ENCODE measurements around the gene KIF18B. TPM values are rescaled to one million over a fixed set of nuclear protein-coding genes. Genes with fewer than 3 reads are reported as not detected.

KIF18B gene
- total RNA-seq (2014; rRNA removed; shearing (Covaris generic)) = 12.2 and 14.8 TPM in 2 replicates

DNA sequence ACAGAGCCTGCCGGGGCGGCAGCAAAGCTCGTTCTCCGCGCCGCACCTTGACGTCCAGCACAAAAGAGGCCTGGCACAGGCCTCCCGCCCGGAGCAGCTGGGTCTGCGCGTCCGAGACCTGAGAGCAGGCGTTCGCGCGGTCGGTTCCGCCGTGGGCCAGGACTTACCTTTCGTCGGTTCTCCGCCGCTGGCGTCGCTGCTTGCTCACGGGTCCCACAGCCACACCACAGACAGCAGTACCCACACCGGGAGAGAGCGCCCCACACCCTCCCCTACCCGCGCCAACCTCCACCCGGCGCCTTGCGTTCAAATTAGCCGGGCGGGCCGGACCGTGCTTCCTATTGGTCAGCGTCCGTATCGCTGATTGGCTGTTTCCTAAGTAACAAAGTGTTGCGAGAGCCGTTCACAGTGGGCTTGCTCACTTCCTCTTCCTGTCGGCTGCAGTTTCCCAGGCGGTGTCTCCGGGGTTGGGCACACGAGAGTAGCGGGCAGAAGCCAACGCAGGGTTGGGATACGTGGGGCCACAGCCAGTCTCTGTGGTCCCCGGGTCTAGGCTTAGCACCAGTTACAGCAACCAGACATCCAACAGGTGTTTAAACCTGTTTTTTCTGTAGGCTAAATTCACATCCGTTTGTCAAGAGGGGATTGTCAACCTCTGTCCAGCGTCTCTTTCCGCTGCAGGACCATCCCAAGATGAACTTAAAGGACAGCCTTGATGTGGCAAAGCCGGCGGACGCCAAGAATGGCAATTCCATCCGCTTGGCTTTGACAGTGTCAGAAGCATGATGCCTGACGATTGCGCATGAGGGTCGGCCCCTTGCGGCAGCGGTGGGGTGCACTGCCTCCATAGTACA, at the start of gene KIF18B:
Gene KIF18B, minus strand, starts transcription at position 313 of the 854 bp plus-strand sequence. CDS start 11,429 bp downstream, outside the sequence.
- DNase-seq (ENCODE audit: low spot score) = peak; percentile 95

DNA sequence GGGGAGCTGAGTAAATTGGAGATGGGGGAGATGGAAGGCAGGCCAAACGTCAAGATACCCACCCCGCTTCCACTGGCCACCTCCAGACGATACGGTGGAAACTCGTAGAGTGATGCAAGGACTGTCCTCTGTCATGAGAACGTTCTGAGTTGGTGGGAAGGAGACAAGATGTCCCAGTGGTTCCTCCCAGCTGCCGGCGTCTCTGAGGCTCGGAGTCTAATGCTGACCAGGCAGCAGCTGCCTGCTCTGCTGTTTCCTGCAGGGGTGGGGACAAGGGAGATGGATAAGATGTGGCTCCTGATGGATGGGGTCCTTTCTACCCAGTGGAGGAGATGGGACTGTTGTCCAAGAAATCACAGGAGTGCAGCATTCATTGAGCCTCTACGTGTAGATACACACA, 48.7 kb upstream of the KIF18B start:
- no peak for DNase-seq (ENCODE audit: low spot score)

DNA sequence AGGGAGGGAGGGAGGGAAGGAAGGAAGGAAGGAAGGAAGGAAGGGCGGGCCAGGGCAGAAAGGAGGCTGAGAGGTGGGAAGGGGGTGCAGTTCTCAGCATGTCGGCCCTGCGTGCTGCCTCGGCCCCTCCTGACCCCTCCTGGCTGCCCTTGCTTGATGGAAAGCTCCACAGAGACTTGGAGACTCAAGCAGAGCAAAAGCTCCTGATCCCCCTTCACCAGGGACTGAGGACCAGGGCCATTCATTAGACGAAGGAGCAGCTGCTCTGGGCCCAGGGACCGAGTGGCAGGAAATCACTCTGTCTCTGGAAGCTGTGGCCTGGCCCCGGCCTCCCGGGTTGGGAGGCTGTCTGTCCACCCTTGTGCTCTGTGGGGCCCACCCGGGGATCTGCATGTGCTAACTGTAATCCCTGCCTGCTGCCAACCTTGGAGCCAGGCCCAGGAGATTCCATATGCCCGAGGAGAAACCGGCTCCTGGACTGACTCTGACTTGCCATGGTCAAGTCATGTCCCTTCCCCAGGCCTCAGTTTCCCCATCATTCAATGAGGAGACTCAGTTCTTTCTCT, 47.9 kb upstream of the KIF18B start:
- no peak for DNase-seq (ENCODE audit: low spot score)

DNA sequence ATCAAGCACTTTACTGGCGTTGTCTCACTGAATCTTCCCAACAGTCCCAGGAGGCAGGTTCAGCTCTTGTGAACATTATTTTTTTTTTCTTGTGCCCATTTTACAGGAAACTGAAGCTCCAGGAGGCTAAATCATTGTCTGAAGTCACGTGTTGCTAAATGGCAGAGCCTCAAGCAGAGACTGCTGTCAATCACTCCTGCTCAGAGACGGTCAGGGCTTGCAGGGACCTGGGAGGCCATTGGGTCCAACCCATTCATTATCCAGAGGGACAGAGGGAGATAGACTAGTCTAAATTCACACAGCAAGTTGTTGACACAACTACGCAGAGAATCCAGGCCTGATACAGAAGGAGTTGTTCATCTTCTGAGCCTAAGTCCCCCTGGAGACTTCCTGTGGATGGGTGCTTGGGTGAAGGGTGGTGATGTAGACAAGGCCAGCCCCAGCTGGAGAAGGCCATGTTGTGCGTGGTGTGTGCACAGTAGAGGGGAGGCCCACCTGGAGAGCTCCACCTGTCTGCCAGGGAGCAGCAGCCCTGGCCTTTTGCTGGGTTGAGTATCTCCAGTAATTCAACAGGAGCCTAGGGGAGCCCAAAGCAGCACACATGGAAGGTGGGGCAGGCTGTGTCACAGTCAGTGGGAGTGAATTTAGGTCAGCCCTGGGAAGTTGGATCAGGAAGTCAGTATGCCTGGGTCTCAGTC, 44.8 kb upstream of the KIF18B start:
- DNase-seq (ENCODE audit: low spot score) = no peak

DNA sequence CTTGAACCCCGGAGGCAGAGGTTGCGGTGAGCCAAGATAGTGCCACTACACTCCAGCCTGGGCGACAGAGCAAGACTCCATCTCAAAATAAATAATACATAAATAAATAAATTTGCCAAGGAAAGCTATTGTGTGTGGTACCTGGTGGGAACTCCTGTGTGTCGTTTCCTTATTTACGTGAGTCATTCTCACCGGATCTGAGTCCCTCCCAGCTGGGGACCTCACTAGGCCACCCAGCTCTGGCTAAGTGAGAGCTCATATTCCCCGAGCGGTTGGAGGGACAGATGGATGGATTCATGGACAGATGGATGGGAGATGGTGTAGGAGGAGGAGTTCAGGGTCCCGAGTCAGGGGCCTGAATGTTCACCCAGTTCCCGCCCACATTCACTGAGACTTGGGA, 43.4 kb upstream of the KIF18B start:
- DNase-seq (ENCODE audit: low spot score) = no peak

DNA sequence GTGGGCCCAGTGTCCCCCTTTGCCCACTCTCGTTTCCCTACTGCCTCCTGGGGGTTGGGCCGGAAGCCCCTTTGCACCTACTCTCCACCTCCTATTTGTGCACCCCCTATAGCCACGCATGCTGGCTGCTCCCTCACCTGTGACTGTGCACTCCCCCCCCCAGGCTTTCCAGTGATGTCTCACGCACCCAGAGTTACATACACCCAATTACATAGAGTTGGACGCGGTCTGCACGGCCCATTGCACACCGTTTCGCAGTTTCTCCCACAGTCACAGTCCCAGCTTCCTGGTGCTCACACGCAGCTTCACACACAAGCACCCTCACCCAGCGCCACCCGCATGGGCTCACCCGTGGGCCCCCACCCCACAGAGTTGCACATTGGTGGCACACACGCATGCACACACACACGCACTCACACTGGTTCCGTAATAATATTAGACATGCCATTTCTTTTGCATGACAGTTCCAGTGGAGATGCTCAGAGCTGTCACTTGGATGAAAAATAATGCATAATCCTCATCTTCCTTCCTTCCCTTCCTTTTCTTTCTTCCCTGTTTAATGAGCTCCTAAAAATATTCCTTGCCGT, 42.1 kb upstream of the KIF18B start:
- DNase-seq (ENCODE audit: low spot score) = no peak

DNA sequence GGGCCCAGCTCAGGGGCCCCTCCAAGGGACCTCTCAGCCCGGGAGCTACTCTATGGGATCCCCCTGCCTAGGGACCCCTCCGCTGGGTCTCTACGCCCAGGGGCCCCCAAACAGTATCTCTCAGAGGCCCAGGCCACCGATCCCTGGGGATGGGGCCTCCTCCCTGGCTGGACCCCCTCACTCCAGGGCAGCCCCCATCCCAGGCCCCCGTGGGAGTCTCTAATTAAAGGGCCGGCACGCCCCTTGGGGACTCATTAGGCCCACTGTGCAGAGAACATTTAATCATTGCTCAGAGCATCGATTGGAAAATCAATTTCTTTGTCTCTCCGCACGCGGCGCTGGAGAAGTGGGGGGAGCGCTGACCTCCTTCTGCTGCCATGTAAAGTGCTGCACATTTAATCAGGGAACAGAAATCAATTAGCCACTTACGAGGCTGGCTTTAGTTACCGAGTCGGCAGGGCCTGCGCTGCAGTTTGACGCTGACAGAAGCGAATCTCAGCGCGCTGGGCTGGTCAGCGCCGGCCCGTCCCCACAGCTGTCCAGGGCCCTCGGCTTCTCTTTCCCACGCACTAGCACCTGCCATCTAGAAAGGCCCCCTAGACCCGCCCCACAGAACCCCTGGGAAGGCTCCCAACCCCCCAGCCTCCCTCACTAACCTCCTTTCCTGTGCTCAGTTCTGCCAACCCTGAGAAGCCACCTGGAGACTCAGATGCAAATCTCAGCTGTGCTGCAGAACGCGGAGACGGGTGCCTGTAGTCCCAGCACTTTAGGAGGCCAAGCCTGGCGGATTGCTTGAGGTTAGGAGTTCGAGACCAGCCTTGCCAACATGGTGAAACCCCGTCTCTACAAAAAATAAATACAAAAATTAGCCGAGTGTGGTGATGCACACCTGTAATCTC, 40.7 kb upstream of the KIF18B start:
- DNase-seq (ENCODE audit: low spot score) = no peak

DNA sequence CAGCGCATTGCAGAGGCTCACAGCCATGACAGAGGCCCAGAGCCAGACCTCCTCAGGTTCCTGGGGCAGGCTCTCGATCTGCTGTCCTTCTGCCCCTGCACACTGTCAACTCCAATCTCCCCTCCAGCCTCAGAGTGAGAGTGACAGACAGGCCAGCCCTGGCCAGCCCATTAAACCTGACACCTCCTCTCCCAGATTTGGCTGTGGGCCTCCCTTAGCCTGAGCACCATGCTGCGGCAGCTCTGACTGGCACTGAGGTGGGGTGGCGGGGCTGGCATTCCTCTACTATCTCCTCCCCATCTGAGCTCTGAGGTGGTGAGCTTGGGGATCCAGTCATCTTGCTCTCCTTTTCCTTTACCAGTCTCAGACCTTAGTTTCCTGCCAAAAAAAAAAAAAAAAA, 36.0 kb upstream of the KIF18B start:
- DNase-seq (ENCODE audit: low spot score) = no peak

DNA sequence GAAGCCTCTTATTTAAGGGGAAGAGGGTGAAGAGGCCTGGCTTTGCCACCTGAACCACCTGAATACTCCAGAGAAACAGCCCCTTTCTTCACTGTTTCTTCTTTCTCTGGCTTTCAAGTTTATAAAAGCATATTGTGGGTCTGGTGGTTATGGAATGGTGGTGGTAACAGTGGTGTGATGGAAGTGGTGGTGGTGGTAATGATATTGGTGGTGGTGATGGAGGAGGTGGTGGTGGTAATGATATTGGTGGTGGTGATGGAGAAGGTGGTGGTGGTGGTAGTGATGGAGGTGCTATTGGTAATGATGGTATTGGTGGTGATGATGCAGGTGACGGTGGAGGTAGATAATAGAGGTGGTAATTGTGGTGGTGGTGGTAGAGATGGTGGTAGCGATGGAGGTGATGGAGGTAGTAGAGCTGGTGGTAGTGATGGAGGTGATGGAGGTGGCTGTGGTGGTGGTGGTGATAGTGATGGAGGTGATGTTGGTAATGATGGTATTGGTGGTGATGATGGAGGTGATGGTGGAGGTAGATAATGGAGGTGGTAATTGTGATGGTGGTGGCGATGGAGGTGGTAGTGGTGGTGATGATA, 34.6 kb upstream of the KIF18B start:
- no peak for DNase-seq (ENCODE audit: low spot score)

DNA sequence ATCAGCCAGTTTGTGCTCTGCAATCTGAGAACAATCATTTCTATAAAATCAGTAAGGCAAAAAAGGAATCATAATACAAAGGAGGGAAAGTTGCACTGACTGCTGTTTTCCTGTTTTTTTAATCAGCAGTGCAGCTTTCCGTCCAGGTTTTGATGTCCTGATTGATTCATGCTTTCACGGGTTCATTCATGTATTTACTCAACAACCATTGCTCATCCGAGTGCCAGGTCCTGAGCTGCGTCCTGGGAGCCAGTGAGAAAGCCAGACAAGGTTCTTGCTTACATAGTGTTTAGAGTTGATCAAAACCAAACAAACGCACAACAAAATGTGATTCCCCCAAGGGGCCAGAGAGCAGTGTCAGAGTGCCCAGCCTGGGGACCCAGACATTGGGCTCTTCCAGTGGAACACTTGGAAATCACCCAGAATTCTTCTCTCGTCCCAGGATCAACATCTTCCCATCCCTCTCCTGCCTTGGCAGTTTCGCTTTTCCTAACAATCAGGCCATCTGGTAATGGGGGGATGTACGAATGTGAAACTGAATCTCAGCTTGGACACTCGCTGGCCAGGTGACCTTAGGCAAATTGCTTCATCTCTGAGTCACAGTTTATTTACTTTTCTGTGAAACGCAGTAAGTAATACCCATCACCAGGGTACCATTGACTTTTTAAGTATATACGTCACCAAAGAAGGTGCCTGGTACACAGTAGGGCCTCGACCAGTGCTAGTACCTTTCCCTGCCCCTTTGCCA, 33.8 kb upstream of the KIF18B start:
- DNase-seq (ENCODE audit: low spot score) = peak; percentile 26

DNA sequence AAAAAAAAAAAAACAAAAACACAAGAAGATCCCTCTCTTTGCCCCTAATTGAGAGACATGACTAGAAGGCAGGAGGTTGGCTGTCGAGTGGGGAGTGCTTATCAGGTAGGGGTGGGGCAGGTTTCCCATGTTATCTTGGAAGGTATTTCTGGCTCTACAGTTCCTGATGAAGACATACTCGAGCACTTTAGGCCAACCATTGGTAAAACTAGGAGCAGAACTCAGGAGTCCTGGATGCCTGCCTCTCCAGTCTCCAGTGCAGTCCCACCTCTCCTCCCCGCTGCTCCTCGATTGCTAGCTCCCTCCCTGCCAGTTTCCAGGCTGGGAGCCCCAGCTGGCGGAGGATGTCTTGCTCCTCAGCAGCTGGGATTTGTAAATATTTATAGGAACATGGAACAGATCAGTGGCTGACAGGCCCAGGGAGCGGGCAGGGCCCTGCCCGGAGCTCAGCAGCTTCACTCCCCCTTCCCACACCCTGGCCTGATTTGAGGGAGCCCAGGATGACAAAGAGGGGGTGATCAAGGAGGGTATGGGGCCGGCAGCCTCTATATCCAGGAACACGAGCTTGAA, 31.9 kb upstream of the KIF18B start:
- no peak for DNase-seq (ENCODE audit: low spot score)

DNA sequence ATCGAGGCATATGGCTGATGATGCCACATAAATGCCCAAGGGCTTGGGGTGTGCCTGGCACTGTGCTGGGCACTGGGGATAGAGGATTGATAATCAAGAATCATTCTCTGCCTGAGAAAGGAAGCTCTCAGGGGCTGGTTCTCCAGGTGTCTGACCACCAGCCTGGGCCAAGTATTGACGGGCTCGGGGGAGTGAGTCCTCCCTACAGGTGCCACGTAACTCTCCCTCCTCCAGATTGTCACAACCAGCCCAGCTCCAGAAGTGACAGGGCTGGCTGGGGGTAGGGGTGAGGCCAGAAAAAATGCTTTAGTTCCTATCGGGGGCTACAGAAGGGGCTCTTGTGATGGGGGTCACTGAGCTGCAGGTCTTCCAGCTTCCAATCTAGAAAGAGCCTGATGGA, 31.2 kb upstream of the KIF18B start:
- DNase-seq (ENCODE audit: low spot score) = no peak

DNA sequence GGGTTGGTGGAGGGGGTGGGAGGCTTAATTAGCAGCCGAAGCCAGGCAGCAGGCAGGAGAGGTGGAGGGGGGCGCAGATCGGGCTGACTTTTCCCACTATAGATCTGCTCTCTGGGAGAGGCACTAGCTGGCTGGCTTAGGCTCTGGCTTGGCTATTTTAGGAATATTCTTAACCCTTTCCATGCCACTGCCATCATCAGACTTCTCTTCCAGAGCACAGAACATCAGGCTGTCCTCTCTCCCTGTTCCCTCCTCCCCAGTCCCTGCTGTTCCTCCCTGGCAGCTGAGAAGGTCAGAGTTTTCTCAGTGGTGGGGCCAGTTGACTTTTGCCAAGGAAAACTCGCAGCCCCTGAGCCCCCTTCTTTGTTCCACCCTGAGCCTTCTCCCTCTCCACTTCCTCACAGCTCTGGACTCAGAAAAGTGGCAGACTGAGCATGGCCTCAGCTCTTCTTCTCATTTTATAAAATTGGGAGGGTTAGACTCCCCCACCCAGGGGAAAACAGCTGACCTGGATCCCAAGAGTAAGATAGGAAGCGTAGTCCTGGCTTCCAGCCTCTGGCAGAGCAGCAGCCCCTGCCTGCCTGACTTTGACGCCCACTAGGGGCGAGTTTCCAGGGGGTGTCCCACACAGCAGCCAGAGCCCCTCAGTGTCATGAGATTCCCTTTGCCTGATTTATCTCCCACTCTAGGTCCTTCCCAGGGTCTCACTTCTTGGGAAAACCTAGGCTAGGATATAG, 30.4 kb upstream of the KIF18B start:
- no peak for DNase-seq (ENCODE audit: low spot score)

DNA sequence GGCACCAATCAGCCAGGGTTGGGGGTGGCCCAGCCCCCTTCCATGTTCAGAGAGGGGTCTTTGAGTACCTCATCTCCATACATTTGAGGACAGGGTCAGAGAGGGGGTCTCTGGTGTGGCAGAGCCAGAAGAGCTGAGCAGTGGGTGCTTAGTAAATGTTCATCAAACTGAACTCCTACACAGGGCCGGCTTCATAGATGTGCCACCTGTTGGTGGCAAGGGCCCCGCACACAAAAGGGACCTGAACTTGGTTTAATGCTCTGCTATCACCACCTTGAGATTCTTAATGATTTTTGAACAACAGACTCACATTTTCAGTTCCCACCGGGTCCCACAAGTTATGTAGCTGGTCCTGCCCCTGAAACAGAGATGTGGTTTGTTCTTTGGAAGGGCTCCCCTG, 29.5 kb upstream of the KIF18B start:
- DNase-seq (ENCODE audit: low spot score) = no peak

DNA sequence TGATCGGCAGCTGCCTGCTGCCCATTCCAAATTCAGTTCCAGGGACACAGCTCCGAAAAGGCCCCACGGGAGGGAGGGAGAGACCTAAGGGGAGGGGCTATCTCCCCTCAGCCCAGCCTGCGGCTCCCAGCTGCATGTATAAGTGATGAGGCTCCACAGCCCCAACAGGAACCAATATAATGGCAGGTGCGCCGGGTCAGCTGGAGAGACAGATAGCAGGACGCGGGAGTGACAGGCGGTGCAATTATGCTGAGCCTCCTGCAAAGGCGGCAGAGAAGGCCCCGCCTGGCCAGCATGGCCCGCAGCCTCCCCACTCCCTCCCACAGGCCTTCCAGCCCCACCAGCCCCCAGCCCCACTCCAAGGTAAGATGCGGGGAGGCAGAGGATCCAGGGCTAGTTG, 28.6 kb upstream of the KIF18B start:
- DNase-seq (ENCODE audit: low spot score) = no peak

DNA sequence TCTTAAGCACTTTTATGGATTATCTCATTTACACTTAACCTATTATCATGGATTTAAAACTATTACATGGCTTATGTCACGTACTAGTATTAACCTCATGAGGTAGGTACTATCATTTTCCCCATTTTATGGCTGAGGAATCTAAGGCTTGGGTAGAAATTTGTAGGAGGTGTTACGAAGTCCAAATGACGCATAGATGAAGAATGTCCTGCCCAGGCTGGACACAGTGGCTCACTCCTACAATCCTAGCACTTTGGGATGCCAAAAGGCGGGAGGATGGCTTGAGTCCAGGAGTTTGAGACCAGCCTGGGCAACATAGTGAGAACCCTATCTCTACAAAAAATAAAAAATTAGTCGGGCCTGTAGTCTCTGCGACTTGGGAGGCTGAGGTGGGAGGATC, 25.4 kb upstream of the KIF18B start:
- no peak for DNase-seq (ENCODE audit: low spot score)

DNA sequence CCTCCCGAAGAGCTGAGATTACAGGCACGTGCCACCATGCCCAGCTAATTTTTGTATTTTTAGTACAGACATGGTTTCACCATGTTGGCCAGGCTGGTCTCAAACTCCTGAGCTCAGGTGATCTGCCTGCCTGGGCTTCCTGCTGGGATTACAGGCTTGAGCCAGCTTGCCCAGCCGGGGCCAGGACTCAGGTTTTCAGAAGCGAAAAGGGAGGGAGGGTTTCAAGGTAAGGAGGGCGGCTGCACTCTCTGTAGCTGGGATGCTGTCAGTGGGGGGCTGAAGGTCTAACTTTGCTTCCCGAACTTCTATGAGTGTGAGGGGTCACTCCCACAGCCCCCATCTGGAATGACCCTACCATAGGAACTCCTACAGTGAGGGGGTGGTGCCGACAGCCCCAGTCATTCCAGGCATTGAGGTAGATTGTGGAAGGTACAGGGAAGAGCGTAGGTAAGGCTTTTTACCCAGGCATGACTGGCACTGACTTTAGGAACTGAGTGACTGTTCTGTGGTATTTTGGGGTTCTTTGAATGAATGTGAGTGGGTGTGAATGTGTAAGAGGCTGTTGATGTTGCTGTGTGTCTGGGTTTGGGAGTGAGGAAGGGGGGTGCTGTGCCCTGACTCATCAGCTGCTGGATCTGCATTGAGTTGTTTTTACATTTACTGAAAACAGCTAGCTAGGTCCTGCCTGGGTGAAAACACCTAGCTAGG, 24.4 kb upstream of the KIF18B start:
- no peak for DNase-seq (ENCODE audit: low spot score)

DNA sequence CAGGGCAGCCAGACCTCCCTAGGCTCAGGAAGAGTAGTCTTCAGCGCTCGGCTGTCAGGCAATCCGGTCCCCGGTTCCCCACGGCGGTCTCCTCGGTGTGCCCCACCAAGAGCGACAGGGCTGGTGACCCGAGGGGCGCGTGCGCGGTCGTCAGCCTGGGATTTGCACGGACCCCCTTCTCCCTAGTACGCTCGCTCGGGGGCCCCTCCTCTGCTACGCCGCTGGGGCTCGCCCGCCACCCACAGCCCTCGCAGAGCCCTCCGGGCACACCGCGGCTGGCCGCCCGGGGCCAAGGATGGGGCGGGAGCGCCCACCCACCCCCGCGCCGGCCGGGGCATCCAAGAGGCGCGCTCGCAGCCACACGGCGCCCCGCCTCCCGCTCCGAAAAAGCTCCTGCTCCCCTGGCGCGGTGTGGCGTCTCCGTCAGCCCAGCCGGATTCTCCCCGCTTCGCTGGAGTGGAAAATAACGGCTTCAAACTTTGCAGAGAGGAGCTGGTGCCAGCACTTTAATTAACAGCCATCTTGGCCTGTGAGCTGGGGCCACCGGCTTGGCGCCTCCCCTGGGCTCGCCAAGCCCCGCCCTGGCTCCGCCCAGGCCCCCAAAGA, 22.7 kb upstream of the KIF18B start:
- DNase-seq (ENCODE audit: low spot score) = no peak

All from HT-29 (cell line).